ENCODE data around the gene GNB1L.
"Not testable (repeated sequence)": the region's sequence is repeated elsewhere in the genome, so short reads cannot be mapped to it uniquely, and the experiment has no call there.

GNB1L gene

GRCh38 chr22:19779011-19779421, 75.7 kb downstream of the GNB1L start:
- no peak for ATAC-seq
- TF ChIP-seq SNAI2 (CRISPR knock-in tag; IDR thresholded peaks at IDR 0.05) (no peak), TOX (CRISPR knock-in tag; IDR thresholded peaks at IDR 0.05; ENCODE audit: borderline replicate concordance) (no peak), ZFP3 (CRISPR knock-in tag; IDR thresholded peaks at IDR 0.05) (no peak), RARB (CRISPR knock-in tag; IDR thresholded peaks at IDR 0.05) (no peak), ISL1 (CRISPR knock-in tag; IDR thresholded peaks at IDR 0.05) (no peak), ZC3H10 (CRISPR knock-in tag; IDR thresholded peaks at IDR 0.05) (no peak), CSDC2 (CRISPR knock-in tag; IDR thresholded peaks at IDR 0.05) (no peak), ZNF565 (CRISPR knock-in tag; conservative IDR thresholded peaks at IDR 0.05; ENCODE audit: low read depth) (no peak), PATZ1 (CRISPR knock-in tag; IDR thresholded peaks at IDR 0.05; ENCODE audit: borderline replicate concordance) (no peak)

- ATAC-seq = not testable (repeated sequence)
Observed at GRCh38 chr22:19777192-19777591, 77.5 kb downstream of the GNB1L start.

DNA sequence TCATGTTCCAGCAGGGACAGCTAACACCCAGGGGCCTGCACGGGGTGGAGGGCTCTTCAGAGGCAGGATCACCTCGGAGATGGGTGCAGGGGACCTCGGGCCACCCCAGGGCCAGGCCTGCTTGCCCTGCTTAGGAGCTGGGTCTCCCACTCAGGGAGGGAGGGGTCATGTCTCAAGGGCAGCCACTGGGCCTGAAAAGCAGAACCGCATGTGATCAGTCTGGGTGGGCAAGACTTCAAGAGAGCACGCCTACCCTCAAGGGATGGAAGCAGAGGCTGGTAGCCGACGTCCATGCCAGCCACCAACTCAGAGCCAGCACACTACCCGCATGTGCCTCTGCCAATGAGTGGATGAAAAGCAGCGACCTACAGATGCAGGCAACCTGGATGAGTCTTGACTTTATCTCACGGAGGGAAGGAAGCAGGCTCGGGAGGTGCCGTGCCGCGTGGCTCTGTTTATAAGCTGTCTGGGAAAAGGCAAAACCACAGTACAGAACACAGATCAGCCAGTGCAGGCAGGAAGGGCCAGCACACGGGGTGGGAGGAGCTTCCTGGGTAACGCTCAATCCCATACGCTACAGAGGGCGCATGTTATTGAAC, 78.1 kb downstream of the GNB1L start:
- no peak for TF ChIP-seq ISL1 (CRISPR knock-in tag; IDR thresholded peaks at IDR 0.05)
- no peak for TF ChIP-seq SNAI2 (CRISPR knock-in tag; IDR thresholded peaks at IDR 0.05)
- no peak for TF ChIP-seq ZFP30 (CRISPR knock-in tag; IDR thresholded peaks at IDR 0.05)
- TF ChIP-seq OSR1 (CRISPR knock-in tag; IDR thresholded peaks at IDR 0.05) = no peak
- TF ChIP-seq TCF4 (CRISPR knock-in tag; IDR thresholded peaks at IDR 0.05; ENCODE audit: borderline replicate concordance) = no peak
- TF ChIP-seq CREB5 (CRISPR knock-in tag; IDR thresholded peaks at IDR 0.05; ENCODE audit: low read depth) = no peak
- TF ChIP-seq TSHZ2 (CRISPR knock-in tag; IDR thresholded peaks at IDR 0.05) = no peak
- no peak for TF ChIP-seq PPARA (CRISPR knock-in tag; IDR thresholded peaks at IDR 0.05; ENCODE audit: borderline replicate concordance)
- TF ChIP-seq CSDC2 (CRISPR knock-in tag; IDR thresholded peaks at IDR 0.05) = no peak
- no peak for TF ChIP-seq GLIS3 (CRISPR knock-in tag; IDR thresholded peaks at IDR 0.05)
- TF ChIP-seq ESRRG (CRISPR knock-in tag; IDR thresholded peaks at IDR 0.05) = no peak
- no peak for TF ChIP-seq ZNF8 (CRISPR knock-in tag; IDR thresholded peaks at IDR 0.05)
- ATAC-seq = peak; percentile 58; the same call in 2 of the 3 replicates

GRCh38 chr22:19775496-19776325, 79.0 kb downstream of the GNB1L start:
- TF ChIP-seq ESRRG (CRISPR knock-in tag; IDR thresholded peaks at IDR 0.05) (no peak), POU6F1 (CRISPR knock-in tag; IDR thresholded peaks at IDR 0.05; ENCODE audit: borderline replicate concordance, low read depth) (no peak), ISL1 (CRISPR knock-in tag; IDR thresholded peaks at IDR 0.05) (no peak), OSR1 (CRISPR knock-in tag; IDR thresholded peaks at IDR 0.05) (no peak), TOX (CRISPR knock-in tag; IDR thresholded peaks at IDR 0.05; ENCODE audit: borderline replicate concordance) (no peak), ZFP30 (CRISPR knock-in tag; IDR thresholded peaks at IDR 0.05) (no peak)
- ATAC-seq = no peak

All from SK-N-SH treated with all-trans-retinoic acid at 6 μM for 48 hours (cell line).